Astrocyte (in vitro differentiated cells and primary cell): Measurements from ENCODE around the gene ARL8B.

ENCODE experiments used
- CTCF ChIP-seq: IDR thresholded peaks from 2 replicates; pipeline ENCODE4 v1.5.1; 2011; ENCODE audit warnings: low read depth, mild to moderate bottlenecking, inconsistent platforms, low read length, moderate library complexity; ENCODE audit not compliant: insufficient read depth
- EZH2 ChIP-seq: IDR thresholded peaks from 2 replicates; pipeline ENCODE4 v1.6.1; 2012; ENCODE audit warnings: mild to moderate bottlenecking, low read length, inconsistent platforms; ENCODE audit not compliant: insufficient read depth

- TF ChIP-seq CTCF (no peak), EZH2 (no peak)
These were observed 19.7 kb downstream of the ARL8B start for GRCh38 chr3:5141760-5142159.
